Superior temporal gyrus (tissue), 1 donor: Measurements from ENCODE around the gene LTBP2.
A peak's percentile ranks its signal among the peaks of the same experiment; 100 is the strongest.

Source experiments
- DNase-seq: peaks from one replicate; pipeline ENCODE4 v3.0.0-alpha.2; 2016; ENCODE audit errors: extremely low spot score

The LTBP2 gene

GRCh38 chr14:74612350-74613021 lies 449 bp upstream of the LTBP2 start:
- DNase-seq: peak; percentile 46

GRCh38 chr14:74610866-74611649 lies 979 bp downstream of the LTBP2 start:
- DNase-seq: no peak

- DNase-seq: no peak
Measured at GRCh38 chr14:74610199-74610865, 1.7 kb downstream of the LTBP2 start.

GRCh38 chr14:74609721-74610120 lies 2.3 kb downstream of the LTBP2 start:
- no peak for DNase-seq

GRCh38 chr14:74608959-74609611 lies 3.0 kb downstream of the LTBP2 start:
- DNase-seq: peak; percentile 91

- DNase-seq: no peak
Measured at GRCh38 chr14:74606727-74607126, 5.3 kb downstream of the LTBP2 start.

GRCh38 chr14:74605531-74606223 lies 6.4 kb downstream of the LTBP2 start:
- DNase-seq: no peak

- DNase-seq: no peak
Measured at GRCh38 chr14:74604911-74605310, 7.1 kb downstream of the LTBP2 start.

GRCh38 chr14:74604157-74604556 lies 7.9 kb downstream of the LTBP2 start:
- no peak for DNase-seq

GRCh38 chr14:74601982-74602381 lies 10.1 kb downstream of the LTBP2 start:
- DNase-seq: no peak

GRCh38 chr14:74599946-74600345 lies 12.1 kb downstream of the LTBP2 start:
- DNase-seq: no peak

- DNase-seq: no peak
Measured at GRCh38 chr14:74599321-74599761, 12.7 kb downstream of the LTBP2 start.

GRCh38 chr14:74596741-74597450 lies 15.1 kb downstream of the LTBP2 start:
- no peak for DNase-seq

GRCh38 chr14:74595006-74595735 lies 16.9 kb downstream of the LTBP2 start:
- DNase-seq: no peak

- DNase-seq: no peak
Measured at GRCh38 chr14:74594606-74595005, 17.4 kb downstream of the LTBP2 start.

GRCh38 chr14:74594029-74594428 lies 18.0 kb downstream of the LTBP2 start:
- no peak for DNase-seq

- DNase-seq: no peak
Measured at GRCh38 chr14:74593241-74593953, 18.6 kb downstream of the LTBP2 start.

- no peak for DNase-seq
Measured at GRCh38 chr14:74592476-74593201, 19.4 kb downstream of the LTBP2 start.

- DNase-seq: no peak
Measured at GRCh38 chr14:74591899-74592298, 20.1 kb downstream of the LTBP2 start.
